DMS 273 (cell line): ENCODE results near the gene PHC1.
"Not testable (repeated sequence)": the region's sequence is repeated elsewhere in the genome, so short reads cannot be mapped to it uniquely, and the experiment has no call there.

Experiments used
- DNase-seq: peaks from one replicate; lab custom pipeline; 2025; ENCODE audit not compliant: unreplicated experiment; lab: John Stamatoyannopoulos, UW

Gene PHC1

GRCh38 chr12:8914033-8914715 is at the start of gene PHC1:
Gene PHC1 (plus strand): TSS chr12:8914509. CDS start chr12:8917678, 3,169 bp downstream.
- DNase-seq, result peak; percentile 87

DNA sequence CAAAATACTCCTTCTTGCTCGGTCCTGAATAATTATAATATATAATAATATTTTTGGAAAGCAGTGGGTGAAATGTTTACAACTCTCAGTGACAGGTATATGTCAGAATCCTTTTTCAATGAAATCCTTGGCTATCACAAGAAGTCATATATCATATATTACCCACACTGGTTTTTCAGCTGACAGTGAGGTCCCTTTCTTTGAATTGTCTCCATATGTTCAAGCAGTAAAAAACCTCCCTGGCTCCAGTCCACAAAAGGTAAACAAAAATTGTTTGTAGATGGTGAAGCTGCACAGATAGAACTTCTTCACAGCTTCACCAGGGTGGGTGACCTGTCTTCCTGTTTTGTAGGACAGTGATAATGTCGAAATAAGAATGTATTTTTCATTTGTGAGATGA is 47.9 kb upstream of the PHC1 start:
- no peak for DNase-seq

DNA sequence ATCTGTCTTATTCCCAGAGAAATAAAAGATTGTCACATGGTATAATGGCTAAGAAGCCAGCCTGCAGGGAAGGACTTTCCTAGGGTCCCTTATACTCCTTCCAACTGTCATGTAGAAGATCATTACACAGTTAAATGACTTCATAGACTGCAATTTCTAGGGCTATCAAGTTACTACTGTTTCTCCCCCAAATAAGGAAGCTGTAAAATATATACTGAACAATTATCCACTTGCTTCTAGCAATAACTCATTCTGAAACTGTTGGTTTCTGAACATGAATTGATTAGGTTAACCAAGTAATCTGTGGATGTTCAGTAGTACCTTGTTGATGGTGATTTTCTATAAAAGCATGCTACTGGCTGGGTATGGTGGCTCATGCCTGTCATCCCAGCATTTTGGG is 47.3 kb upstream of the PHC1 start:
- DNase-seq, result no peak

DNA sequence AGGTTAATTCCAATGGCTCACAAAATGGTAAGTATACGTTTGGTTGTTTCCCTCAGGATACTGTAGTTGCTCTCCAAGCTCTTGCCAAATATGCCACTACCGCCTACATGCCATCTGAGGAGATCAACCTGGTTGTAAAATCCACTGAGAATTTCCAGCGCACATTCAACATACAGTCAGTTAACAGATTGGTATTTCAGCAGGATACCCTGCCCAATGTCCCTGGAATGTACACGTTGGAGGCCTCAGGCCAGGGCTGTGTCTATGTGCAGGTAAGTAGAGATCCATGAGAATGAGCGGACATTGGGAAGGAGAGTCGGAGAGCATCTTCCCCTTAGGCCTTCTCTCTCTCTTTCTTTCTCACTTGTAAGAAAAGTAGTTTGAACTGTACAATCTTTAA is 46.5 kb upstream of the PHC1 start:
- DNase-seq, result no peak

- DNase-seq, result peak; percentile 48
These were observed 43.7 kb upstream of the PHC1 start for GRCh38 chr12:8870586-8870985.

GRCh38 chr12:8871068-8871467 is 43.2 kb upstream of the PHC1 start:
- no peak for DNase-seq

DNA sequence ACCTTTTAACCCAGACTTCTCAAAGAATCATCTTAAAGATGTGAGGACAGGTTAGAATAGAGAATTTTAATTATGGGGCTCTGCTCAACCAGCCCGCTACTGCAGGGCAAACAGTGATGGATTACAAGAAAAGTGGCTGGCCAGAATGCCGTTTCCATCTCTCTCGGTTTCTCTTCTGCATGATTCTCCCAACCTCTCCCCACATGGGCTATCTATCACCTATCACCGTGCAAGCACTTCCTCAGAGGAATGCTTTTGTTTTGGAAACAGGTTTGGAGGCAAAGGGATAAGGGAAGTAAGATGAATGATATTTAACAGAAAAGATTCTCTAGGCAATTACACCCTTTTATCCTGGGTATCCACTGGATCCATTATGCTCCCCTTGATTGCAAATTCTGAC is 37.4 kb upstream of the PHC1 start:
- DNase-seq, result no peak

DNA sequence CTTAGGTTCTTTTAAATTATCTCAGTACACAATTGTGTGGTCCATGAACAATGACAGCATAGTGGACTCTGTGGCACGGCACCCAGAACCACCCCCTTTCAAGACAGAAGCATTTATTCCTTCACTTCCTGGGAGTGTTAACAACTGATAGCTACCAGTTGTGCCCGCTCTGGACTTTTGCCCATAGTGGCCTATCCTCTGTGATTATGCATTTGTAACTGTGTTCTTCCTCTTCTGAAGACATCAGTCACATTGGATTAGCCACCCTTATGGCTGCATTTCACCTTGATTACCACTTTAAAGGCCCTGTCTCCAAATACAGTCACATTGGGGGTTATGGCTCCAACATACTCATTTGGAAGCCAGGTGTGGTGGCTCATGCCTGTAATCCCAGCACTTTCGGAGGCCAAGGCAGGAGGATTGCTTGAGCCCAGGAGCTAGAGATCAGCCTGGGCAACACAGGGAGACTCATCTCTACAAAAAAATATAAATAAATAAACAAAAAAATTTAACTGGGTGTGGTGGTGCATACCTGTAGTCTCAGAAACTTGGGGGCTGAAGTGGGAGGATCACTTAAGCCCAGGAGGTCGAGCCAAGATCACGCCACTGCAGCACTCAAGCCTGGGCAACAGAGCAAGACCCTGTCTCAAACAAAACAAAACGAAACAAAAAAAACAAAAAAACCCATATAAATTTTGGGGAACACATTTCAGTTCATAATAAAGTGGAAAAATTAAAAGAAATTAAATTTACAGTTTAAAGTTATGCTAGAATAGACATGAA is 27.6 kb upstream of the PHC1 start:
- DNase-seq, result no peak

- no peak for DNase-seq
These were observed 27.0 kb upstream of the PHC1 start for GRCh38 chr12:8887285-8887715.

DNA sequence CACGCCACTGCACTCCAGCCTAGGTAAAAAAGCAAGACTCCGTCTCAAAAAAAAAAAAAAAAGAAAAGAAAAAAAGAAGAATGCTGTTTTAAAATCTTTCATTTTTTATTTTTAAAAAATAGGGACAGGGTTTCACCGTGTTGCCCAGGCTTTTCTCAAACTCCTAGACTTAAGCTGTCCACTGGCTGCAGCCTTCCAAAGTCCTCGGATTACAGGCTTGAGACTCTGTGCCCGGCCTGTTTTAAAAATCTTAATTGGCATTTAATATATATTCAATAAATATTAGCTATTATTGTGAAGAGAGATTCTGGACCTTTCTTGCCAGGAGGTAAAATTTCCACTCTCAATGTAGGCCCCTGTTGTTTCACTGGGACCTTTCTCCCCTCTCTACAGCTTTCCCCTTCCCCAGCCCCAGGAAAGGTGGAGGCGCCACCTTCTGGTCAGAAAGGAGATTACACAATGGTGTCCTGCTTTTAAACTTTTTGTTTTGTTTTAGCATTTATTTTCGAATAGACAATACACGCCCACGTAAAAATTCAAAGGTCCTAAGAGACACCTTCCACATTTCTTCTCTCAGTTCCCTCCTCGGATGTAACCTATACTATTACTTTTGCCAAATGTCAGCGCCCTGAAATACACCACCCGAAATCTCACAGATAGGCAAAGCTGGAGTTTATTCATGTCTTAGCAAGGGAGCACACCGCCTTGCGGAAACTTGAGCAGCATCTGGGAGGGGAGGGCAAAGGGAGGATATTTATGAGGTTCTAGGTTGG is 23.8 kb upstream of the PHC1 start:
- peak; percentile 61 for DNase-seq

GRCh38 chr12:8891976-8892375 is 22.3 kb upstream of the PHC1 start:
- DNase-seq, result no peak

GRCh38 chr12:8894378-8894777 is 19.9 kb upstream of the PHC1 start:
- DNase-seq, result no peak

DNA sequence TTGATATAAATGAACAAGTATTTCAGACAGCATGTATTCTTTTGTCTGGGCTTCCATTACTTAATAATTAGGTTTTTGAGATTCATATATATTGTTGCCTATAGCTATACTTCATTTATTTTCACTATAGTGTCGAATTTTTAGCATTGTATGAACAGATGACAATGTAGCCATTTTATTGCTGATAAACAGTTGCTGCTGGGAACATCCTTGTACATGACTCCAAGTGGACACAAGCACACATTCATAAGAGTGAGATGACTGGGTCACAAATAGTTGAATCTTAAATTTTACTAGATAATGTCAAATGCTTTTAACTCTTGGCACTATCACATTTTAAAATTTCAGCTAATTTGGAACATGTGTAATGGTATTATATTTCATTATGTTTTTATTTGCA is 19.3 kb upstream of the PHC1 start:
- DNase-seq, result no peak

DNA sequence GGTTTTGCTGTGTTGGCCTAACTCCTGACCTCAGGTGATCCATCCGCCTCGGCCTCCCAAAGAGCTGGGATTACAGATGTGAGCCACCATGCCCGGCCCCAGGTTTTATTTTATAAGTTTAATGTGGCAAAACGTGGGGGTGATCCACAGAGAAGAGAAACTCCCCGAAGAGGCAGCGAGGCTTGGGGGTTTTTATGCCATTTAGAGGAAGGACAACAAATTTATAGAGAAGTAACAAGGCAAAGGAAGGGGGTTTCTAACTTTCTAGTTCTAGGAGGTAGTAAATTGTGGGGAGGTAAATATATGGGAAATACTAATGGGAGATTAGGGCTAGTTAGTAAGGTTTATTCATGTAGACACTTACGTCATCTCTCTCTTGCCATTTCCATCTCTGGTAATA is 17.2 kb upstream of the PHC1 start:
- no peak for DNase-seq

DNA sequence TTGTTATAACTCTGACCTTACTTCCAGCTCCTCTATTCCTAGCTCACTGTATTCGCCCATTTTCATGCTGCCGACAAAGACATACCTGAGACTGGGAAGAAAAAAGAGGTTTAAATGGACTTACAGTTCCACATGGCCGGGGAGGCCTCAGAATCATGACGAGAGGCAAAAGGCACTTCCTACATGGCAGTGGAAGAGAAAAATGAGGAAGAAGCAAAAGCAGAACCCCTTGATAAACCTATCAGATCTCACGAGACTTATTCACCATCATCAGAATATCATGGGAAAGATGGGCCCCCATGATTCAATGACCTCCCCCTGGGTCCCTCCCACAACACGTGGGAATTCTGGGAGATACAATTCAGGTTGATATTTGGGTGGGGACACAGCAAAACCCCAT is 14.5 kb upstream of the PHC1 start:
- DNase-seq, result no peak

- DNase-seq, result not testable (repeated sequence)
These were observed 11.6 kb upstream of the PHC1 start for GRCh38 chr12:8902703-8903102.

GRCh38 chr12:8903646-8904045 is 10.7 kb upstream of the PHC1 start:
- no peak for DNase-seq

GRCh38 chr12:8904665-8905064 is 9.6 kb upstream of the PHC1 start:
- no peak for DNase-seq

GRCh38 chr12:8905546-8905945 is 8.8 kb upstream of the PHC1 start:
- no peak for DNase-seq

GRCh38 chr12:8906266-8907180 is 7.8 kb upstream of the PHC1 start:
- no peak for DNase-seq

DNA sequence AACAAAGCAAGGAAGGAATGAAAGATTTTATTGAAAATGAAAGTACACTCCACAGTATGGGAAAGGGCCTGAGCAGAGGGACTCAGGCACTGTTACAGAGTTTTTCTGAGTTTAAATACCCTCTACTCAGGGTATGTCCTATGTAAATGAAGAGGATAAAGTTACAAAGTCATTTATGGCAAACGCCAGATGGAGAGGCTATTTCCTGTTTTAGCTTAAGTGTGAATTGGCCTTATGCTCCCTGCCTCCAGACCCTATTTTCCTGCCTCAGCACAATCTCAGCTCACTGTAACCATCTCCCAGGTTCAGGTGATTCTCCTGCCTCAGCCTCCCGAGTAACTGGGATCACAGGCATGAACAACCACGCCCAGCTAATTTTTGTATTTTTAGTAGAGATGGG is 6.8 kb upstream of the PHC1 start:
- peak; percentile 61 for DNase-seq
